Natural killer cell treated with Interleukin-12 subunit alpha and Interleukin-12 subunit beta and Interleukin-15 and Interleukin-18, amount 100 ng/mL, for 72 hours (primary cell): ENCODE data around the gene PARVA. TPM values are rescaled to one million over a fixed set of nuclear protein-coding genes. Genes with fewer than 3 reads are reported as not detected.

Experiments
- ATAC-seq, 2 donors: fragments of 150-1000 bp; cut with Tn5 transposase in 1 of 2; sonication (Bioruptor Pico), chemical (Tn5 transposase) in 1 of 2; 2 replicates each; pipeline ENCODE4 v1.10.0; 2021
- DNase-seq: peaks from one replicate; pipeline ENCODE4 v3.0.0; 2022; ENCODE audit warnings: low spot score
- H3K27ac Mint-ChIP-seq, 2 donors: 1 replicate in 1 of 2; 2 replicates in 1 of 2; pipeline ENCODE4 v1.8.0; 2022; ENCODE audit warnings: mixed read lengths in 2 of 2, mild to moderate bottlenecking in 1 of 2, moderate library complexity in 1 of 2
- H3K27me3 Mint-ChIP-seq, 2 donors: 1 replicate in 1 of 2; 2 replicates in 1 of 2; pipeline ENCODE4 v1.8.0; 2022; ENCODE audit warnings: mixed read lengths in 2 of 2
- H3K36me3 Mint-ChIP-seq: one replicate; pipeline ENCODE4 v1.8.0; 2022; ENCODE audit warnings: mixed read lengths
- H3K4me1 Mint-ChIP-seq, 2 donors: 1 replicate in 1 of 2; 2 replicates in 1 of 2; pipeline ENCODE4 v1.8.0; 2022; ENCODE audit warnings: low read depth in 2 of 2, mixed read lengths in 2 of 2, mild to moderate bottlenecking in 1 of 2
- H3K4me3 Mint-ChIP-seq: one replicate; pipeline ENCODE4 v1.8.0; 2022; ENCODE audit warnings: mixed read lengths
- H3K9me3 Mint-ChIP-seq: 2 replicates; pipeline ENCODE4 v1.8.0; 2022; ENCODE audit warnings: mixed read lengths
- total RNA-seq, 2 donors: library from RNA; stranded (reverse); gene quantifications; one replicate each; pipeline ENCODE4 v1.2.3, GENCODE V29; 2022

The PARVA gene
- total RNA-seq, 2 donors from 2014 or later, result not detected

DNA sequence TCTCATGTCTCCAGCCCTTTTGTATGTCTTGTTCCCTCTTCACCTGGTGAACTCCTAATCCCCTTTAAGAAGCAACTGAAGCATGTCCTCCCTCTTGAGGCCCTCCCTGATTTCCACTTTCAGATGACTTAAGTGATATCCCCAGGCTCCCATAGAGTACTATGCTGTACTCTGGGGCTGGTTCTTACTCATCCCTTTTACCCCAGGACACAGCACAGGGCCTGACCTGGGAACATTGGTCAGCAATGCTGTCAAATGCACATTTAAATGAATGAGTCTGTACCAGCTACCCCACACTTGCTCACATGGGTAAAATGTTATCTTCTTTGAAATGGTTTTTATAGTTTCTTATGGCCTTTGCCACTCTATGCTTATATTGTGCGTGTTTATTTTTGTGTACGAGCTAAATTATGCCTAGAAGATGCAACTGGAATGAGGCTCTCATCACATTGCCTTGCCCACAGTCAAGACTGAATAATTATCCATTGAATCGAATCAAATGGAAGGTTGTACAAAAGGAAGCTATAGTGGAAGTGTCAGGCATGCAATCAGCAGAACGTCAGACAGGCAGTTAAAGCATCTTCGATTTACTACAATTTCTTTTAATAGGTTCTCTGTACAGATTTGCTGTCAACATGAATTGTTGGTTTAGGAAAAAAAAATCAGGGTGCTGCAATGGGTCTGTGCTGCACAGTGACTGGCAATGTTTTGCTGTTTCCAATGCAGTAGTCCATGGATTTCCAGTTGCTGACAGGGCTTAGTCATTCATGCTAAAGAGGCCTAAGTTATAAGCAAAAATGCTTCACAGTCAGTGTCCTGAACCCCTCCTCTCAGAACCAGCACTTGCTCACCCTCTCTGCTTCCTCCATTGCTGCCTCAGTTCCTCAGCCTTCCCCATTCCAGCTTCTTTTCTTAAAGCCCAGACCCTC lies 79.5 kb downstream of the PARVA start:
- Mint-ChIP-seq H3K27me3 (peaks cover 26 to 28% of the 10 kb centered on the region in 2 donors), H3K4me3 (no peak overlapping the region), H3K4me1 (no peaks in the 10 kb centered on the region), H3K9me3 (no peaks in the 10 kb centered on the region), H3K27ac (no peak overlapping the region), H3K36me3 (no peaks in the 10 kb centered on the region)
- DNase-seq, result no peak
- ATAC-seq, result no peak

DNA sequence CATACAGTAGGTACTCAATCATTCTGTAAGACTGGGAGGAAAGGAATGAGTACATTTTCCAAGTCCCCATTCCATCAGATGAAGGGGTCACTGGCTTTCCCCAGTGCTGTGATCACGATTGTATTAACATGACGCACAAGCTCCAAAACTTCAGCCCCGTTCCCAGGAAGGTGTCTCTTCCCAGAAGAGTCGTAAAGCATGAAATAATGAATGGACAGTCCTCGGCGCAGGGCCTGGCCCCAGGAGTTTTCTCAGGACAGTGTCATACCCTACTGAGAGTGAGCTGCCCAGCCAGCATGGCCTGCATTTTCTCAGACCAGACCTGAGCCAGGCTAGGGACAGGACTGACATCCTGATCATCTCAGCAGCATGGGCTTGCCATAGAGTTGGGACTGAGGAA lies 80.7 kb downstream of the PARVA start:
- H3K4me1 Mint-ChIP-seq, result no peaks in the 10 kb centered on the region
- DNase-seq (no peak), ATAC-seq (peak in 1 of 2 donors; percentile 34)
- no peaks in the 10 kb centered on the region for H3K9me3 Mint-ChIP-seq
- H3K36me3 Mint-ChIP-seq, result no peaks in the 10 kb centered on the region
- H3K27ac Mint-ChIP-seq, result no peak overlapping the region
- H3K4me3 Mint-ChIP-seq, result no peak overlapping the region
- H3K27me3 Mint-ChIP-seq, result peaks cover 22 to 28% of the 10 kb centered on the region in 2 donors

DNA sequence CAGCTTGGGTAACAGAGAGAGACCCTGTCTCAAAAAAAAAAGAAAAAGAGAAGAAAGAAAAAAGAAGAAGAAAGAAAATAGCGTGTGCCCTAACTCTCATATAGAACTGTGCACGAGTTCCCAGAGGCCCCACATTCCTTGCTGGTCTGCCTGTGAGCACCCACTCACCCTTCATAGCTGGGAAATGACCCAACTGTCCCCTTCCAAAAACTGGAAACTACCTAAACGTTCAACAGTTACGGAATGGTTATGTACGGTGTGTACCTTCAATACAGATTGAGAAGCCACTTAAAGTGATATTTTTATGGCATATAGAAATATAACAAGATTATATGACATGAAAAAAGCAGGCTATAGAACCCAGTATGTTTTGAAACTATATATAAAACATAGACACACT lies 82.0 kb downstream of the PARVA start:
- DNase-seq (no peak), ATAC-seq (no peak)
- H3K27me3 Mint-ChIP-seq, result peaks cover 21 to 33% of the 10 kb centered on the region in 2 donors
- no peak overlapping the region for H3K4me3 Mint-ChIP-seq
- H3K9me3 Mint-ChIP-seq, result peaks cover 2% of the 10 kb centered on the region
- H3K36me3 Mint-ChIP-seq, result no peaks in the 10 kb centered on the region
- no peak overlapping the region for H3K27ac Mint-ChIP-seq
- H3K4me1 Mint-ChIP-seq, result no peaks in the 10 kb centered on the region

DNA sequence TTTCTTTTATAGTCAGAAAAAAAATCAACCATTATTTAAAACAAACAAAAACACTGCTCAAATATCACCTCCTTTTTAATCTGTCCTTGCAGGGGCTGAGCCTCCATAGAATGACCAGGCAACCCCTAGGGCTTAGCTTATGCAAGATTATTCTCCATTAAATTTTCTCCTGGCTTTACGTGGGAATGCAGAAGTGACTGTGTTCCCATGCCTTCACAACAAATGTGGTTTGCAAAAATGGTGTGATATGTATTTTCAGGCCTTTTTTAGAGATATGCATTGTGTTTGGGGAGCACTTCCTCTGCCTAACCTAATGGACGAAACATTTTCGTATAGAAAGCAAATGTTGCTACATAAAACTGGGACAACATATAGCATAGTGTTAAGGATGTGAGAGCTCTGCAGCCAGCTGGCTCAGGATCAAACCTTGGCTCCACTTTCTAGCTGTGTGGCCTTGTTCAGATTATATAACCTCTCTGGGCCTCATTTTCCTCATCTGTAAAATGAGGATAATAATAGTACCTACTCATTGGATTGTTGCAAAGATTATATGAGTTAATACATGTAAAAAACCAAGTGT lies 82.6 kb downstream of the PARVA start:
- no peak overlapping the region for H3K4me3 Mint-ChIP-seq
- H3K36me3 Mint-ChIP-seq, result no peaks in the 10 kb centered on the region
- H3K9me3 Mint-ChIP-seq, result peaks cover 4% of the 10 kb centered on the region
- H3K27me3 Mint-ChIP-seq, result peaks cover 22 to 36% of the 10 kb centered on the region in 2 donors
- H3K4me1 Mint-ChIP-seq, result no peaks in the 10 kb centered on the region
- no peak for ATAC-seq
- H3K27ac Mint-ChIP-seq, result no peak overlapping the region
- no peak for DNase-seq

DNA sequence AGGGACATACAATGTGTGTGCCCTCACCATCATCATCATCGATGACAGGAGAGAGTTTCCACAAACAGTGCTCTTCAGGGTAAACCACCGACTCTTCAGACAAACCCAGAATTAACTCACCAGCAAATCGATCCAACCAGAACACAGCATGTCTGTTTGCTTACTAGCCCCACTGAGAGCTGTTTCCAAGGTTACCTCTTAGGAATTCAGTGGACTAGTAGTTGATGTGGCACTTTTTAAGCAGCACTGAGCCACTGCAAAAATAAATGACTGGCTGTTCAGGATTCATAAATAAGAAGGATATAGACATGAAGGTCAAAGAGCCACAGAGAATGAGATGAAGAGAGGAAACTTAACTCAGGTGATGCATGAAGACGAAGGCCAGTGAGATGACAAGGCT lies 83.1 kb downstream of the PARVA start:
- Mint-ChIP-seq H3K9me3 (peaks cover 4% of the 10 kb centered on the region), H3K4me3 (no peak overlapping the region), H3K27ac (no peak overlapping the region), H3K27me3 (peaks cover 20 to 33% of the 10 kb centered on the region in 2 donors), H3K36me3 (no peaks in the 10 kb centered on the region), H3K4me1 (no peaks in the 10 kb centered on the region)
- DNase-seq (no peak), ATAC-seq (no peak)

DNA sequence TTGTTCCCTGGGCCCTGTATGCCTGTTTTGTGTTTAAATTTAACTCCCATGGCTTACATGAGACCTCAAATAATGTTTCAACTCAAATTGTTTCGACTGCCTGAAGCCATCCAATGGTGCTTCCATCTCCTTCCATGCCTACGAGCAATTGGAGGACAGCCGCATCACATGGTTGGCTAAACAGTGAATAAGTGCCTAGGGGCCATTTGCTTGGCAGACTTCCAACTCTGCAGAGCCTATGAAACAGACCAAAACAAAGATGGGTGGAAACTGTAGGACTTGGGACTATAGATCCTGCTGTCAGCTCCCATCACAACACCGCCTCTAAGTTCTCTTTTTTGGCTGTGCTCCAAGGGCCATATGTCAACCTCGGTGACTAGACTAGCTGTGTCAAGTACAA lies 84.1 kb downstream of the PARVA start:
- Mint-ChIP-seq H3K27me3 (peaks cover 18 to 26% of the 10 kb centered on the region in 2 donors), H3K4me1 (no peaks in the 10 kb centered on the region), H3K36me3 (no peaks in the 10 kb centered on the region), H3K4me3 (no peak overlapping the region), H3K9me3 (peaks cover 4% of the 10 kb centered on the region), H3K27ac (no peak overlapping the region)
- no peak for DNase-seq
- no peak for ATAC-seq

DNA sequence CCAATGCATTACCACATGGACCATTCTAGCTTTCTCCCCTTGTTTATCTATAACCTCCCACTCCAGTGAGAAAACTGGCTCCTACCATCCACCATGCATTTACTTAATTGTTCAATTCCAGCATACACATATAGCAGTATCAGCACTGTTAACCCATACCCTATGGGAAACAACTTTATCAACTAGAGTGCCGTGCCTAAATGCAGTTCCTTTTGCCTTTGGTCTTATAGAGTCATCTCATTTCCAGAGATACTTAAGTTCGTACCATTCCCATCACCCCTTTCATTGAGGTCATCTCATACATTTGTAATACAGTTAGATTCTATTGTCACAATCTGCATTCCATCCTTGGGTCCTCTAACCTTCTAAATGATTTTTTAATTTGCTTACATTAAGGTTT lies 86.9 kb downstream of the PARVA start:
- H3K36me3 Mint-ChIP-seq, result no peaks in the 10 kb centered on the region
- H3K4me3 Mint-ChIP-seq, result no peak overlapping the region
- H3K9me3 Mint-ChIP-seq, result peaks cover 4% of the 10 kb centered on the region

DNA sequence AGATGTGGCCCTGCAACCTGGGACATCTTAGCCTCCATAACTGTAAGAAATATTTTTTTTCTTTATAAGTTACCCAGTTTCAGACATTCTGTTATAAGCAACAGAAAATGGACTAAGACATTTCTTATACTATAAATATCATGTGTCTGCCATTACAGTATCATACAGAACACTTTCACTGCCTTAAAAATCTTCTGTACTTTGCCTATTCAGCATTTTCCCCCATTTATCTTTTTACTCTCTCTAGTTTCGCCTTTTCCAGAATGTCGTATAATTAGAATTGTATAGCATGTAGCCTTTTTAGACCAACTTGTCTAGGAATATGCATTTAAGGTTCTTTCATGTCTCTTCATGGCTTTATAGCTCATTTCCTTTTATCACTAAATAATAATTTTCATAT lies 88.0 kb downstream of the PARVA start:
- Mint-ChIP-seq H3K9me3 (peaks cover 4% of the 10 kb centered on the region), H3K4me3 (no peak overlapping the region), H3K36me3 (no peaks in the 10 kb centered on the region), H3K27ac (no peak overlapping the region), H3K27me3 (peaks cover 10 to 24% of the 10 kb centered on the region in 2 donors), H3K4me1 (no peaks in the 10 kb centered on the region)
- no peak for ATAC-seq
- no peak for DNase-seq

More for the DNA sequence above, 86.9 kb downstream of the PARVA start:
- no peak overlapping the region for H3K27ac Mint-ChIP-seq
- DNase-seq (no peak), ATAC-seq (no peak)
- H3K4me1 Mint-ChIP-seq, result no peaks in the 10 kb centered on the region
- H3K27me3 Mint-ChIP-seq, result peaks cover 9 to 20% of the 10 kb centered on the region in 2 donors

DNA sequence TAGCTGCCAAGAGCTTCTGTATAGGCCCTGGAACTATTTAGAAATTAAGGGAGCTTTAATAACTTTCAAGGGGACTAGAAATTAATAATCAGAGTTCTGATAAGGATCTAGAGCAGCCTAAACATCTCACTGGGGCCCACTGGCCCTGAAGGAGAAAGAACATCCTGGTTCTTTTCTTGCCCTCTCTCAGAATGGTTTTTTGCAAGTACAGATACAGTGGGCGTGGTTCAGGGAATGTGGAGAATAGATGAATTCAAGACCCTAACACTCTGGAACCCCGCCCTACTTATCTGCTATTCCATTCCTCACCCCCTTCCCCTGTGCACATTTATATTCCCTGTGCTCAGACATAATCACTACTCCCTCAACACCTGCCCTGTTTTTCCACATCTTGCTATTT lies 90.2 kb downstream of the PARVA start:
- peaks cover 4% of the 10 kb centered on the region for H3K9me3 Mint-ChIP-seq
- no peak for DNase-seq
- H3K27me3 Mint-ChIP-seq, result peaks cover 18 to 43% of the 10 kb centered on the region in 2 donors
- H3K36me3 Mint-ChIP-seq, result no peaks in the 10 kb centered on the region
- no peak overlapping the region for H3K4me3 Mint-ChIP-seq
- H3K27ac Mint-ChIP-seq, result no peak overlapping the region
- no peak for ATAC-seq
- H3K4me1 Mint-ChIP-seq, result no peaks in the 10 kb centered on the region

DNA sequence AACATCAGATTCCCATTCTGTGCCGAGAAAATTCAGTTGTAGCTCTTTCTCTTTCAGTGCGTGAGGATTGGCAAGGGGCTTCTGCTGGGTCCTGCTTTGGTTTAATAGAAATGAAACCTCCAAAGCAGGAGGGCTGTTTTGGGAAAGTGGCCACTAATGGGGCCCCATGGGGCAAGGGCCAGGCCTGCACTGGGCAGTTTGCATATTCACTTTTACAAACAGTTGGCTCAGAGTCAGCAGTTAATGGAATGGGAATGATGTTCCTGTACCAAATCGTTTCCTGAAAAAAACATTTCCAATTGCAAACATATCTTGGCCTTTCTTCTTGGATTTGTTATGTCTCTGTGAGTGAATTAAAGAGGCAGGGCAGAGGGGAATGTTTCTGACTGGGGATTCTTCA lies 92.1 kb downstream of the PARVA start:
- no peak overlapping the region for H3K27ac Mint-ChIP-seq
- ATAC-seq, result no peak
- no peaks in the 10 kb centered on the region for H3K4me1 Mint-ChIP-seq
- peaks cover 19 to 40% of the 10 kb centered on the region in 2 donors for H3K27me3 Mint-ChIP-seq
- no peaks in the 10 kb centered on the region for H3K36me3 Mint-ChIP-seq
- peaks cover under 1% of the 10 kb centered on the region for H3K9me3 Mint-ChIP-seq
- DNase-seq, result no peak
- no peak overlapping the region for H3K4me3 Mint-ChIP-seq

DNA sequence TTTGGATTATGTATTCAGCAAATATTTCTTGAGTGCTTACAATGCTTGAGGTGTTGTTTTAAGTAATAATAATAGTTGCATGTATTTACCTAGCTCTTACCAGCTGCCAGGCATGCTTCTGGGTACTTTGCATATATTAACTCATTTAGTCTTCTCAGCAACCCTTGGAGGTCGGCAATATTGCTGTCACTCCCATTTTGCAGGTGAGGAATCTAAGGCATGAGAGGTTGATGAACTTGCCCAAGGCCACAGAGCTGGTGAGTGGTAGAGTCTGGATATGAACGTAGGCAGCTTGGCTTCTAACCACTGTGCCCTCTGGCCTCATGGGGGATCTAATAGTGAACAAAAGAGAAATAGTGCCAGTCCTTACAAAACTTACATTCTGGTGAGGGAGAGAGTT lies 92.9 kb downstream of the PARVA start:
- ATAC-seq (no peak), DNase-seq (no peak)
- Mint-ChIP-seq H3K27me3 (peaks cover 18 to 38% of the 10 kb centered on the region in 2 donors), H3K4me3 (no peak overlapping the region), H3K36me3 (no peaks in the 10 kb centered on the region), H3K9me3 (no peaks in the 10 kb centered on the region), H3K4me1 (no peaks in the 10 kb centered on the region), H3K27ac (no peak overlapping the region)

DNA sequence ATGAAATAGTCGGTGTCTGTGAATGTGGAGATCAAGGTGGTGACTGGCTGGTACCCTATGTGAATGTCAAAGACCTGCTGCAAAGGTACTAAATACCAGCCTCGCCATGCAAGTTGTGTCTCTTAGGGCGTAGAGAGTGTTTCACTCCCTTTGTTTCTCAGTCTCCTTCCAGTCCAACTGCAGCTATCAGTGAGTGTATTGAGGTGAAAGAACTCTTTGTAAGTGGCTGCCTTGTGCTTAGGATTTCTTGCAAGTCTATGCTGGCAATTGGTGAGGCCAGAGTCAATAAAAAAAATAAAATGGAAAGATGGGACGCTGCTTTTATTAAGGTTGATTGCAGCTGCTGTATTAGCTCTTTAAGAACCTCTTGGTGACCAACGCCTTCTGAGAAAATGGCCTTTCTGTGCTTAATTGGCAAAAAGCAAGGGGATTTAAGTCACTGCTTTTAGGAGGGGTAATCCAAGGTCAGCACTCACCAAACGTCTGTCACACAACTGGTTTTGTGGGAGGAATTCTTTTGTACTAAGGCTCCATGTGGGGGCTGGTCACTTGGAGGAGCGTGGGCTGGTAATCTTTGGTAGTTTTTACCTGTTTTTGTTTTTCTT lies 95.1 kb downstream of the PARVA start:
- ATAC-seq, result no peak
- H3K4me3 Mint-ChIP-seq, result no peak overlapping the region
- DNase-seq, result no peak
- no peaks in the 10 kb centered on the region for H3K36me3 Mint-ChIP-seq
- H3K9me3 Mint-ChIP-seq, result no peaks in the 10 kb centered on the region
- H3K27me3 Mint-ChIP-seq, result peaks cover 15 to 38% of the 10 kb centered on the region in 2 donors
- H3K4me1 Mint-ChIP-seq, result no peaks in the 10 kb centered on the region
- H3K27ac Mint-ChIP-seq, result no peak overlapping the region

DNA sequence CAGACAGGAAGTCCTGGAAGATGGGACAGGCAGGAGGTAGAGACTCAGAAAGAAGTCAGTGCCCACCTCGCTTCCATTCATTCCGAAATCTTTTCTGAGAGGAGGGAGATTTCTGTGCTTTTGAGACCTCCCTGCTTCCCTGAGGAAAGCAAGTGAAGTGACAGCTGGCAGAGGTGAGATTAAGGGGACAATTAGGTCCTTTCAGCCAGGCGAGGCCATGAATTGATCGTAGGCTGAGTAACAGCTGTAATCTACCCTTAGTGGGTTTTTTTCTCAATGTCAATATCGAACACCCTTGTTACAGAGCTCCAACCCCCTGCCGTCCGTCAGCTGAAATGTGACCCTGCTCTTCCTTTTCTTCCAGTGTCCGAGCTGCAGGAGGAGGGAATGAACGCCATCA lies 96.0 kb downstream of the PARVA start:
- no peak overlapping the region for H3K4me3 Mint-ChIP-seq
- H3K4me1 Mint-ChIP-seq, result no peaks in the 10 kb centered on the region
- DNase-seq, result no peak
- H3K27ac Mint-ChIP-seq, result no peak overlapping the region
- ATAC-seq, result no peak
- H3K27me3 Mint-ChIP-seq, result peaks cover 17 to 32% of the 10 kb centered on the region in 2 donors
- no peaks in the 10 kb centered on the region for H3K36me3 Mint-ChIP-seq
- H3K9me3 Mint-ChIP-seq, result no peaks in the 10 kb centered on the region

DNA sequence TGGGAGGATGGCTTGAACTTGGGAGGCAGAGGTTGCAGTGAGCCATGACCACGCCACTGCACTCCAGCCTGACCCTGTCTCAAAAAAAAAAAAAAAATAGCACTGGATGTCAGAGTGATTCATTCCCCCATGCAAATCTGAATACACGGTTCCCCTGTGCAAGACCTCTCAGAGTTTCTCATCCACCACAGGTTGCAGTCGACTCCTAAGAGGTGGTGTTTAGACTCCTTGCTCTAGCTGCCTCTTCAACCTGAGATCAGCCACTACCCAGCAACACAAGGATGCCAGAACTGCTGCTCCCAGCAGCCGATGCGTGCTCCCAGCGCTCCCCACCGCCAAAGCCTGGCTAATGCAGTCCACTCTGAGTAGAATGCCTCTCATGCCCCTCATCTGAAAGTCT lies 97.5 kb downstream of the PARVA start:
- DNase-seq (no peak), ATAC-seq (no peak)
- Mint-ChIP-seq H3K4me1 (no peaks in the 10 kb centered on the region), H3K9me3 (no peaks in the 10 kb centered on the region), H3K27me3 (peaks cover 22 to 32% of the 10 kb centered on the region in 2 donors), H3K27ac (no peak overlapping the region), H3K36me3 (no peaks in the 10 kb centered on the region), H3K4me3 (no peak overlapping the region)
